ENCODE measurements around the gene CHCHD5.
"Not testable (repeated sequence)": the region's sequence is repeated elsewhere in the genome, so short reads cannot be mapped to it uniquely, and the experiment has no call there.

Gene CHCHD5, protein sequence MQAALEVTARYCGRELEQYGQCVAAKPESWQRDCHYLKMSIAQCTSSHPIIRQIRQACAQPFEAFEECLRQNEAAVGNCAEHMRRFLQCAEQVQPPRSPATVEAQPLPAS

DNA sequence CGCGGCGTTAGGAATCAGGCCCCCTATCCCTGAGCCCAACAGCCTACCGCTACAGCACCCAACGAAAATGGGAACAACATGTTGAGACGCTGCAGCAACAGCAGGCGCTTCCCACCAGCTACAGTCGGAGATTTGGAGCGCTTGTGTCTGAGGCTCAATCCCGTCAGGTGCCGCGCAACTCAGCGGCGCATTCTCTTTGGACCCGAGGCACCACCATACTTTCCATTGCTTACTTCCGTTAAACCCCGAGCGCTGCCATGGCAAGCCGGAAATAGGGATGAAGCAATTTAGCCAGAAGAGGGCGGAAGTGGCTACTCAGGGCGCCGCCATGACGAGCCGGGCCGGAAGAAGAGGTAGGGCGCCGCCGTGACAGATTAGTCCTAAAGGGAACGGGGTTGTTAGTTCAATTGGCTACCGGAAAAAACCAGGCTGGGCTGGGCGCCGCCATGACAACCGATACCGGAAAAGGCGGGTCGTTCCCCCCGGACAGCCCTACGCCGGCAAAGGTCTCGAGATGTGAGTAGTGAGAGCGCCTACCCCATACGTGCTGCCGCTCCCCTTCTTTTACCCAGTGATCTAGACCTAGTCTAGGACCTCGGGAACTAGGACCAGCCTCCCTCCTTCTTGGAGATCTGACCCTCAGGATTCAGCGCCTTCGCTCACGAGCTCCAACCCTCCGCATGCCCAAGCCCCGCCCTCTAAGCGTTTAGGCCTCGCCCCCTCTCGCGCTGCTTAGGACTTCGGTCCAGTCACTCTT is at the start of gene CHCHD5:
CHCHD5 (plus strand) TSS at position 476 of the 757 bp plus-strand sequence; CDS start at position 515, 39 bp downstream.
- peak; percentile 97 for DNase-seq (ENCODE audit: low spot score)

DNA sequence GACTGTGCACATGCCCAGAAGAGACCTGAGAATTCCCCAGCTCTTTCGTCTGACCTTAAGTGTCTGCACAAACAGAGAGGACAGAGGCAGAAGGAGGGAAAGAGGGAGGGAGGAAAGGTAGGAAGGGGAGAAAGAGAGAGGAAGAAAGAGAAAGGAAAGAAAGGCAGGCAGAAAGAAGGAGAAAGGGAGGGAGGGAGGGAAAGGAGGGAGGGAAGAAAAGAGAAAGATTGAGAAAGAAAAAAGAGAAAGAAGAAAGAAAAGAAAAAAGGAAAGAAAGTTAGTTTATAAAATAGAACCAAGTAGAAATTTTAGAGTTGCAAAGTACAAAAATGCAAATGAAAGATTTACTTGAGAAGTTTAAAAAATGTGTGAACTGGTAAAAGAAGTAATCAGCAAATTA is 49.6 kb upstream of the CHCHD5 start:
- DNase-seq (ENCODE audit: low spot score) = no peak

DNA sequence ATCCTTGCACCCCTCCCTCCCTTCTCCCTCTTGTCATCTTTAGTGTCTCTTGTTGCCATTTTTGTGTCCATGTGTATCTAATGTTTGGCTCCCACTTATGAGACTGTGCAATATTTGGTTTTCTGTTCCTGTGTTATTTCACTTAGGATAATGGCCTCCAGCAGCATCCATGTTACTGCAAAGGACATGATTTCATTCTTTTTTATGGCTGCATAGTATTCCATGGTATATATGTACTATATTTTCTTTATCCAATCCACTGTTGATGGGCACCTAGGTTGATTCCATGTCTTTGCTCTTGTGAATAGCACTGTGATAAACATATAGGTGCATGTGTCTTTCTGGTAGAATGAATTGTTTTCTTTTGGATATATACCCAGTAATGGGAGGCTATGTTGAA is 47.7 kb upstream of the CHCHD5 start:
- DNase-seq (ENCODE audit: low spot score) = not testable (repeated sequence)

DNA sequence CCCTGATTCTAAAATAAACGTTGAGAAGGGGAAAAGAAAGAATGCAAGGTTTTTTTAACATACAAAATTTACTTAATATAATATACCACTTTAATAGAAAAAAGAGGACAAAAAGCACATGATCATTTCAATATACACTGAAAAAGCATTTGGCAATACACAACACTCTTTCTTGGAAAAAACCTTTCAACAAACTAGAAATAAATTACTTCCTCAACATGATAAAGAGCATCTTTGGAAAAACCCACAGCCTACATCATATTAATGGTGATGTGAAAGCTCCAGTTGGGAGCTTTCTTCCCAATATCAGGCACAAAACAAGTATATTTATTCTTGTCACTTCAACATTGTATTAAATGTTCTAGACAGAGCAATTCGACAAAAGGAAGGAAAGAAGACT is 45.1 kb upstream of the CHCHD5 start:
- DNase-seq (ENCODE audit: low spot score) = no peak

DNA sequence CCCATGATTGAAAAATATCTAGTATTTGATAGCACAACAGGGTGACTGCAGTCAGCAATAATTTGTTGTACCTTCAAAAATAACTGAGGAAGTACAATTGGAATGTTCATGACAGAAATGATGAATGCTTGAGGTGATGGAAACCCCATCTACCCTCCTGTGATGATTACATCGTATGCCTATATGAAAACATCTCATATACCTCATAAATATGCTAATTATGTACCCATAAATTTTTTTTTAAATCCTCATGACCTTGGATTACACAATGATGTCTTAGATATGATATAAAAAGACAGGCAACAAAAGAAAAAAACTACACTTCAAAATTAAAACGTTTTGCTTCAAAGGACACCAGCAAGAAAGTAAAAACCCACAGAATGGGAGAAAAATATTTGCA is 43.5 kb upstream of the CHCHD5 start:
- DNase-seq (ENCODE audit: low spot score) = no peak

DNA sequence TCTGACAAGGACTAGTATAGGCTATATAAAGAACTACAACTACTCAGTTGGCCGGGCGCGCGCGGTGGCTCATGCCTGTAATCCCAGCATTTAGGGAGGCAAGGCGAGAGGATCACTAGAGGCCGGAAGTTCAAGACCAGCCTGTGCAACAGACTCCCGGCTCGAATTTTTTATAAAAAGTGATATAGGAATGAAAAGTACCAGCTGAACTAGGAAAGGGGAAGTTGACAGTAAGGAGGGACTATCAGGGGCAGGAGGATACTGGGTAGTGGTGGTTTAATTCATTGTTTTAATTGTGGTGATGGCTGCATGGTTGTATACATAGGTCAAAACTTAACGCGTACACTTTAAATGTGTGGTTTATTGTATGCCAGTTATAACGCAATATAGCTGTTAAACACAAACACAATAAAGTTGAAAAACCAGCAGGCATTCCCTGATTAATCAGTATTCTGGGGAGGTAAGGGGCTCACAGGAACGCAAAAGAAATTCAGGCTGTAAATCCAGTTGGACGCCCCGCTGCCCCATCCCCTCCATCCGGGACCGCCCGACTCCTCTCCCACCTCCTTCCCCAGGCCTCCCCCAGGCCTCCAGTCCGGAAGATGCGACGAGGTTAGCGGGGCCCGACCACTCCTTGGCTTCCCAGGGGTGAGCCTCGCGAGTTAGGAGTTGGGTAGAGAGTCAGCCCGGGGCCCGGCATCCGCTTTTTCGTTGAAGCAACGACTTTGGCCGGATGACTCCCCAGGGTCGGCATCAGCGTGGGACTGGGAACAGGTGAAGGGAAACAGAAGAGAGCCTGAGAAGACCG is 42.9 kb upstream of the CHCHD5 start:
- DNase-seq (ENCODE audit: low spot score) = peak; percentile 63

DNA sequence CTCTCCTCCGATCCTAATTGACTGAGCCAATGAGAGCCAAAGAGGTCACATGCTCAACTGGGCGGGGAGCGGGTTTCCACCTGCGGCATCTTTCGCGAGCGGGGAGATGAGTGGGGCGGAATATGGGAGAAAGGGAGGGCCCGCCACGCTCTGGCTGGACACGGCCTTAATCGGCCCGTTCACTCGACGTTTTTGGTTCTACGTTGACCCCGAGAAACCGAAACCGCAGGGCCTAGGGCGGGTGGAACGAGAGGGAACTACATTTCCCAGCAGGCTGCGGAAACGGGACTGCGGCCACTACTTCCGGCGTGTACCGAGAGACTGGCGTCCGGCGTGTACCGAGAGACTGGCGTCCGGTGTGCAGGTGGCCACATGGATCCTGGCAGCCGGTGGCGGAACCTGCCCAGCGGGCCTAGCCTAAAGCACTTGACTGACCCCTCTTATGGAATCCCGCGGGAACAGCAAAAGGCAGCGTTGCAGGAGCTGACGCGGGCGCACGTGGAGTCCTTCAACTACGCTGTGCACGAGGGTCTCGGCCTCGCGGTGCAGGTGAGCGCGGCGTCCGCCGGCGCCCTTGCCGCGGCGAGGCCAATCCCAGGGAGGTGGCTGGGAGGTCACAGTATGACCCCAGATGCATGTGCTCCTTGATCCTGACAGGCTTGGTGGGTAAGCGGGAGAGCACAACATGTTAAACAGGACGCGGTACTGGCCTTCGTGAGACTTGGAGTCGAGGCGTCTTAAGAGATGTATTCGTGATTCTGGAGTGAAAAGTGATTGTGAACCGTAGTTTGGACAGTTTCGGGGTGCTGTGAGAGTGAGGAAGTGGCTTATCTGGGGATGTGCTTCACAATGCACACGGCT is 42.1 kb upstream of the CHCHD5 start, which contains the start of gene POLR1B:
POLR1B (plus strand) TSS at position 343 of the 861 bp plus-strand sequence; CDS start at position 373, 30 bp downstream.
- peak; percentile 66 for DNase-seq (ENCODE audit: low spot score)

DNA sequence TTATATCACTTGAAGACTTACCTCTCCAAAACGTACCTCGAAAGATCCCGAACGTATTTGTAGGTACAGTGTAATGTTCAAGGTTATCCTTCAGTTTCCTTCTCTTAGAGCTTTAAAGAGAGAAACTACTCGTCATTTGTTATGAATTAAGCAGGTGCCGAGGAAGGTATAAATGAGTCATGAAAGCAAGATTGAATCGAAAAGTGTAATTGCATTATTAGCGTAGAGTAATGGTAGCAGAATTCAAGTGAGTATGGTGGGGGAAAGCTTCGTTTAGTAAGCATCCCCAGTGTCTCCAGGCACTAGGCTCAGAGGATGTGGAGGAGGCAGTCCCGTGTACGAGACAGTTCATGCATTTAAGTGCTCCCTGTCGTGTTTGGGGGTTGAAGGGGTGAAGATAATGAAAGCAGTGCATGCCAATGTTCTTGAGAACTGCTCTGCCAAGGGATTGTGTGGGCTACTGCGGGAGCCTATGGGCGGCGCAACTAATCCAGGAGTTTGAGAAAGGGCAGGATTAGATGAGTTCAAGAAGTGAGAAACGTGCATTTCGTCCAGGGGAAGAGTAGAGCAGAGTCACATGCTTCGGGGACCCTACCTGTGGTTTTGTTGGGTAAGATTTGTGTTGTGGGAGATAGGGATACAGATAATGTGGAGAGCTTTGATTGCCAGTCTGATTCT is 41.3 kb upstream of the CHCHD5 start:
- peak; percentile 23 for DNase-seq (ENCODE audit: low spot score)

DNA sequence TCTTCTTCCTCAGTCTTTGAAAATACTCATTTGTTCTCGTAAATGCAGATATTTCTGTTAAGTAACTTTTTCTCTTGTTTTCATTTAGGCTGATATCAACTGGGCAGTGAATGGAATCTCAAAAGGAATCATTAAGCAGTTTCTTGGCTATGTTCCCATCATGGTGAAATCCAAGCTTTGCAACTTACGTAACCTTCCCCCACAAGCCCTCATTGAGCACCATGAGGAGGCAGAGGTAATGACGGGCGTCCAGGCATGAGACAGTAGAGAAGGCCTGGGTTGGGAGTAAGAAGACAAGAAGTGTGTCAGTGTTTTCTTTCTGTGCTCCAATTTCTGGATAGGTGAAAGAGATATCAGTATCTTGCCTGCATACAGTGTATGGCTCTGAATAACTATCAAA is 37.1 kb upstream of the CHCHD5 start:
- DNase-seq (ENCODE audit: low spot score) = no peak

DNA sequence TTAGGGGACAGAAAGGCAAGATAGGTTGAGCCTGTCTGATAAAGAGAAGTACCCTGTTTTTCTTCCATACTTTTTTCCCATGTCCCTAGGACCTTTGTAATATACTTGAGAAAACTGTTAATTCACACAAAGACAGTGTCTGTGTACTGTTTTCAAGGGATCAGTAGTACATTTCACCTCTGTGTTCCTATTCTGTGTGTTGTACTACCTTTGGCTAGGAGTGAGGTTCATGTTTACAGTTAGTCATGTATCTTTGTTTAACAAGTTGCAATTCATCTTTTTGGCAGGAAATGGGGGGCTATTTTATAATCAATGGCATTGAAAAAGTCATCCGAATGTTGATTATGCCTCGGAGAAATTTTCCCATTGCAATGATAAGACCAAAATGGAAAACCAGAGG is 35.4 kb upstream of the CHCHD5 start:
- no peak for DNase-seq (ENCODE audit: low spot score)

DNA sequence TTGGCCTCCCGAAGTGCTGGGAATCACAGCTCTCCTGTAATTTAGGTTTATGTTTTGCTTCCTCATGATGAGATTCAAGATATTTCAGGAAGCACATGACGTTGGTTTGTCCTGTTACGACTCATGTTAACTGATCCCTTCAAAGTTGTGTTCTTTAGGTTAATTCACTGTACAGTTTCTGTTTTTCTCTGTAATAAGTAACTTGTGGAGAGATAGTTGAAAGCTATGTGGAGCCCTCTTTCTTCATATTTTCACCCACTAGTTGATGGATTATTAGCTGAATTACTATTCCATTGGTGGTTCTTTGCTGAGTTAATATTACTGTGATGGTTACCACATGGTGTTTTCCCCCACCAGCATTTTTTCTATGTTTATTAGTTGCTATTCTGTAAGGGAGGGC is 18.3 kb upstream of the CHCHD5 start:
- no peak for DNase-seq (ENCODE audit: low spot score)

DNA sequence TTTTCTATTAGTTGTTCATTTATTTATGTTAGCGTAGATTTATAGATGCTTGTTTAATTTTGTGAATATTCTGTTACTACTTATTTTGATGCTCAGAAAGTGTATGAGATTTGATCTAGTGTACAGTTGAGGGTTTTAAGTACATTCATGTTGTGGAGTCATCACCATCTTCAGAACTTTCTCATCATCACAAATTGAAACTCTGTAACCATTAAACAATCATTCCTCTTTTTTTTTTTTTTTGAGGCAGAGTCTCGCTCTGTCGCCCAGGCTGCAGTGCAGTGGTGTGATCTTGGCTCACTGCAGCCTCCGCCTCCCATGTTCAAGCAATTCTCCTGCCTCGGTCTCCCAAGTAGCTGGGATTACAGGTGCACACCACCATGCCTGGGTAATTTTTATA is 17.9 kb upstream of the CHCHD5 start:
- not testable (repeated sequence) for DNase-seq (ENCODE audit: low spot score)

DNA sequence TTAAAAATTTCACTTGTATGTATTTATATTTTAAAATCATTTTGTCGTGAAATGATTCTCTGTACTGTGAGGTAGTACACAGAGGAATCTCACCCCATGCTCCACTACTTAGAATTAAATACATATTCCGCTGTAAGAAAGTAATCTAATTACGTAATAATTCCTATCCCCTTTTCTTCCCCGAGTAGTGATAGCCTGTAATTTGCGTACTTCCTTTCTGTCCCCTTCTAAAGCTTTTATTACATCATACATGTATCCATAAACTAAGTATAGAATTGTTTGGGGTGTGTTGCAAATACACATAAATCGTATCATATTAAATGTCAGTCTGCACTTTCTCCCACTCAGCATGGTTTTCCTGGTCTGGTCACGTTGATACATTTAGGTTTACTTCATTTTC is 12.4 kb upstream of the CHCHD5 start:
- no peak for DNase-seq (ENCODE audit: low spot score)

DNA sequence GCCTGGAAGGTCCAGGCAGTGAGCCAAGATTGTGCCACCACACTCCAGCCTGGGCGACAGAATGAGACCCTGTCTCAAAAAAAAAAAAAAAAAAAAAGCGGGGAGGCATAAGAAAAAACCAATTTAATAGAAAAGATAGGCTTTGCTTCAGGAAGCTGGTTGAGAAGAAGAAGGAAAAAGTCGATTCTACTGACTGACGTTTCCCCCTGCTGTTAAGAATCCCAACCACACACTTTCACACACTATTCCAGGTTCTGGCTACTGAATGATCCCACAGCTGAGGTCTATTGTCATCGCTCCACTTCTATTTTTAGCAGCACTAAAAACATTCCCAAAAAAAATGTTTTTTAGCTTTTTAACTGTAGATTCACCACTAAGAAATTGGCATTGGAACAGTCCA is 6.7 kb upstream of the CHCHD5 start:
- DNase-seq (ENCODE audit: low spot score) = no peak

DNA sequence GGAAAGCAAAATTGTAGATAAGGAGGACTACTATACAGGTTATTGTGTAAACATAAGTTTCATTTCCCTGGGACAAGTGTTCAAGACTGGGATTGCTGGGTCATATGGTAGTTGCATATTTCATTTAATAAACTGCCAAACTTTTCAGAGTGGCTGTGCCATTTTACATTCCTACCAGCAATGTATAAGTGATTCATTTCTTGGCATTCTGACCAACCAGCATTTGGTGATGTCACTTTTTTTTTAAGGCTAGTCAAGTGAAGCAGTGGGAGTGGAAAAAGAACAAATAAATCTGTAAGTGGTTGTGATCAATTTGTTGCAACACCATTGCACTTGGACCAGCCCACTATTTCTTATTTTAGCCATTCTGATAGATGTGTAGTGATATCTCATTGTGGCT is 5.2 kb upstream of the CHCHD5 start:
- peak; percentile 68 for DNase-seq (ENCODE audit: low spot score)

DNA sequence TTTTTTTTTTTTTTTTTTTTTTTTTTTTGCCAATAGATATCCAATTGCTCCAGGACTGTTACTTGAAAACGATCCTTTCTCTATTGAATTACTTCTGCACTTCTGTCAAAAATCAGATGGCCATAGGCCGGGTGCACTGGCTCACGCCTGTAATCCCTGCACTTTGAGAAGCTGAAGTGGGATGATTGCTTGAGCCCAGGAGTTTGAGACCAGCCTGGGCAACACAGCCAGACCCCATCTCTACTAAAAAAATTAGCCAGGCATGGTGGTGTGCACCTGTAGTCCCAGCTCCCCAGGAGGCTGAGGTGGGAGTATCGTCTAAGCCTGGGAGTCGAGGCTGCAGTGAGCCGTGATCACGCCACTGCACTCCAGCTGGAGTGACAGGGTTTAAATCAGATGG is 4.3 kb upstream of the CHCHD5 start:
- DNase-seq (ENCODE audit: low spot score) = no peak

DNA sequence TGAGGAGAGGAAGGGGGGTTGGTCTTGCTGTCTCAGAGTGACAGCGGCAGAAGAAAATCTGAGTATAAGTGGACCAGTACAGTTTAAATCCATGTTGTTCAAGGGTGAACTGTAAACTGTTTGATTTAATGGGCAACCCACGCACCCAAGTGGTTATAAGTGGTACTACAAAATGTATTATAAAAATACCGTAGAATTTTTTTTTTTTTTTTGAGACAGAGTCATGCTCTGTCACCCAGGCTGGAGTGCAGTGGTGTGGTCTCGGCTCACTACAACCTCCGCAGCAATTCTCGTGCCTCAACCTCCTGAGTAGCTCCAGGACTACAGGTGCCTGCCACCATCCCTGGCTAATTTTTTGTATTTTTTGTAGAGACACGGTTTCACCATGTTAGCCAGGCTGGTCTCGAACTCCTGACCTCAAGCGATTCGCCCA is 2.1 kb upstream of the CHCHD5 start:
- peak; percentile 77 for DNase-seq (ENCODE audit: low spot score)

DNA sequence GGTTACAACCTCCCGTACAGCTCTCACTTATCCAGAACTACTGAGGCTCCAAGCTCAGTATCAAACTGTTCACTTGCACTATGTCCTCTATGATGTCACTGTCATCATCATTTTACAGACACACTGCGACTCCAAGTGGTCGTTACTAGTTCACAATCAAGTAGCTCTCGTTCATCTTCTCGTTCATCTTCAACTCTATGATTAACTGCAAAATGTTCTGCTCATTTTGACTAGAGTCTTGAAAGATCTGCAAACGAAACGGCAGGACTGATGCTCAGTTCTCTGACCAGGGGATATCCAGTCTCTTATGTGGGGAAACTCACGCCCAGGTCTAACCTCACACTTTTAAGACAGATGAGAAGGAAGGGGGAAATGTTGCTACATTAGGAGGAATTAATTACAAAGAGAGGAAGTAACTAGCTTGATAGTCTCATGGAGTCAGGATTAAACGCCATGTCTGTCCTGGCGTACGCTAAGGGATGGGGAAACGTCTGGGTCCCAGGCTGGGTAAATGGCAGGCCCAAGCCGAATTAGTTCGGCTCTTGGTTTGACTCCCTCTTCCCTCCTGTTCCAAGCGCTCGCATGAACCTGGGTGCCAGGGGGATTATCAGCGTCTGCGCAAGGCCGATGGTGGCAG is 794 bp upstream of the CHCHD5 start:
- DNase-seq (ENCODE audit: low spot score) = peak; percentile 23

DNA sequence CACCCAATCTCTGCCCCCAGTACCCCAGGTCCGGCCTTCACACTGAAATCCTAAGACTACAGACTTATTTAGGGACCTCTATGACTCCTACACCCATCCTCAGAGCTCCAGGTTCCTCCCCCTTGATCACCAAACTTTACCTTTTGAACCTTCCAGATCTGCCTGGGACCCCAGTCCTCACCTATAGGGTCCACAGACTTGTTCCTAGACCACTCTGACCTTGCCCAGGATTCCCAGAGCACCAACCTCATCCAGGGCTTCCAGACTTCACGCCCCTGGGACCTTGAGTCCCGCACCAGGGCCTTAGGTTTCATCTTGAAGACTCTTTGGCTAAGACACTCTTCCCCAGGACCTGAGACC is 462 bp downstream of the CHCHD5 start:
- DNase-seq (ENCODE audit: low spot score) = no peak

DNA sequence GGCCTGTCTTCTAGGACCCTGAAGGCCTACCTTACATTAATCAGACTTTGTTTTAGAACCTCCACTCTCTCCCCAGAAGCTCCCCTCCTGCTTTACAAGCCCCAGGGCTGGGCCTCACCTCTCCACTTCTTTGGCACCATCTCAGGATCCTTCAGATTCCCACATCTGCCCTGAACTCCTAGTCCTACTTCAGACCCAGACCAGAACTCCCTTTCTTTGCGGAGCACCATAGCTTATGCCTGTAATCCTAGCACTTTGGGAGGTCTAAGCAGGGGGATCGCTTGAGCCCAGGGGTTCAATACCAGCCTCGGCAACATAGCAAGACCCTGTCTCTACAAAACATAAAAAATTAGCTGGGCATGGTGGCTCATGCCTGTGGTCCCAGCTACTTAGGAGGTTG is 991 bp downstream of the CHCHD5 start:
- no peak for DNase-seq (ENCODE audit: low spot score)

DNA sequence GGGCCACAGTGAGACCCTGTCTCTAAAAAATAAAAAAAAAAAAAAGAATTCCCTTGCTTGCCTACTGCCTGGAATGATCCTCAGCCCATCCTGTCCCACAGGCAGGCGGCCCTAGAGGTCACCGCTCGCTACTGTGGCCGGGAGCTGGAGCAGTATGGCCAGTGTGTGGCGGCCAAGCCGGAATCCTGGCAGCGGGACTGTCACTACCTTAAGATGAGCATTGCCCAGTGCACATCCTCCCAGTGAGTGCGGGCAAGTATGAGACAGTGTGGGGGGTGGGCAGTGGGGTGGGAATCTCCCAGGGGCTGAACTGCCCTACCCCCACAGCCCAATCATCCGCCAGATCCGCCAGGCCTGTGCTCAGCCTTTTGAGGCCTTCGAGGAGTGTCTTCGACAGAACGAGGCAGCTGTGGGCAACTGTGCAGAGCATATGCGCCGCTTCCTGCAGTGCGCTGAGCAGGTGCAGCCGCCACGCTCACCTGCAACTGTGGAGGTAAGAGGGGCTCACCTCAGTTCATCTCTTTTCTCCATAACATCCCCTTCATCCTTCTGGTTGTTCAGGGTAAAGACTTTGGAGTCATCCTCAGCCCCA is 1.6 kb downstream of the CHCHD5 start:
- no peak for DNase-seq (ENCODE audit: low spot score)
